HG02623 (cell line): Measurements from ENCODE around the gene SKI.

Experiments used
- ATAC-seq: cut with Tn5 transposase; IDR thresholded peaks from one replicate; pipeline ENCODE4 v1.9.1; 2021; ENCODE audit warnings: moderate library complexity; ENCODE audit not compliant: unreplicated experiment

SKI gene

GRCh38 chr1:2348346-2349325 lies 120.5 kb downstream of the SKI start:
- ATAC-seq, result no peak

GRCh38 chr1:2349806-2350205 lies 121.7 kb downstream of the SKI start:
- no peak for ATAC-seq

GRCh38 chr1:2350501-2350900 lies 122.4 kb downstream of the SKI start:
- no peak for ATAC-seq

DNA sequence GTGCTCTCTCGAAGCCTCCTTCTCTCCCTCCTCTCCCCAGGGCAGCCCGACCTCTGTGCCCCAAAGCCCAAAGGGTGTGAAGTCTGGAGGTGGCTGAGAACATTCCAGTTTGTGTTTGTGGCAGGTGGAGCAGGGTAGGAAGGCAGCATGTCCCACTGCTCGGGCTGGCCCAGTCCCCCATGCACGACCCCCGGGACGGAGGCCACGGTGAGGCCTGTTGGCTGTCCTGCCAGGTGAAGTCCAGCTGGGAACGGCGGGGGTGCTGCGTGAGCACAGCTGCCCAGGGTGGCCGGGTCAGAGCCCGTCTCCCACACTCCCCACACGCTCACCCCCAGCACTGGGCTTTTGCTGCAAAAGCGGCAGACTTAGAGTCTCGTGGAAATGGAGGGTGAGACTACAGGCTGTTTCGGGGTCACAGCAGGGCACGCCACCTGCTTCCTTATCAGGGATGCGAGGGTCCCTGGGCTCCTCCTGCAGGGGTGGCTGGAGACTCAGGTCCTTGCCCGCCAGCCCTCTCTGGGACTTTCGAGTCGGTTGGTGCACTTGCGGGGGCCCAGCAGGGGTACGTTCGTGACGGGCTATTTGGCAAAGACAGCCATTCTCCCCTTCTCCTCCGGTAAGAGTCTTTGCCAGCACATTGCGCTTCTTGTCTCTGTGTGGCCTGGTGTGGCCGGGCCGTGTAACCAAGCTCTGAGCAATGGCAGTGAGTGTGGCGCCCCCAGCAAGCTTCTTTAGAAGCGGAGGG lies 123.0 kb downstream of the SKI start:
- no peak for ATAC-seq

- no peak for ATAC-seq
Observed at GRCh38 chr1:2351723-2352122, 123.6 kb downstream of the SKI start.

GRCh38 chr1:2352341-2352896 lies 124.3 kb downstream of the SKI start:
- no peak for ATAC-seq

GRCh38 chr1:2352897-2353550 lies 124.9 kb downstream of the SKI start:
- no peak for ATAC-seq

- ATAC-seq, result no peak
Observed at GRCh38 chr1:2353551-2354438, 125.7 kb downstream of the SKI start.

DNA sequence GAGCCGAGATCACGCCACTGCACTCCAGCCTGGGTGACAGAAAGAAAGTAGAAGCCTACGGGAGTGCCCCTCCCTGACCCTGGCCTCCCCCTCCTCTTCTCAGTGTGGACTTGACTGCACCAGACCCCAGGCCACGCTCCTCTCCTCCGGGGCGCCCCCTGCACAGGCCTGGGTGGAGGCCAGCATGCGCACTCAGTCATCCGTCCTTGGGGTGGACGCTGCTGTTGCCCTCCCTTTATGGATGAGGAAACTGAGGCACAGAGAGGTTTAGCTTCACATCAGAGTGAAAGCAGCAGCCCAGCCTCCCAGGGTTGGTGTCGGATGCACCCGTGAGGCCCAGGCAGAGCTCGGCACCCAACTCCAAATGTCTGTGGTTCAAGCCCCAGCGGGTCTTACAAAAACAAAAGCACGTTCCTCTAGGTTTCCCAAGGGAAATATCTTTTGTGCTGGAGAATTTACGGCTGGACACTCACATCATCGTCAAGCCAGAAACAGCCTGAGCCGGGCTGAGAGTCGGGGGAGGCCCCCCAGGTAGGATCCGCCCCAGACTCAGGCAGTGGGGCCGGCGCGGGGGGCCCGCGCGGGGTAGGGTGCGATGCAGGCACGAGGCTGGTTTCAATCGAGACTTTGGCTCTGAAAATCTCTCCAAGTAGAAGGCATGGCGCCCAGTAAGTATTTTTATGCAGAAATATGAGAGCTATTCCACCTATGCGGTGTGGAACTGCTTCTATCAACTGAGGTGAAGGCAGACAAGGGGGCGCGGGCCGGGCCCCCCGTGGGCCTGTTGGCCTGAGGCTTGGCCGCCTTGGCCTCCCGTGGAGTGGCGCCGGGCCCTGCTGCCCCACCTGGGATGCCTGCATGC lies 126.6 kb downstream of the SKI start:
- ATAC-seq, result no peak

DNA sequence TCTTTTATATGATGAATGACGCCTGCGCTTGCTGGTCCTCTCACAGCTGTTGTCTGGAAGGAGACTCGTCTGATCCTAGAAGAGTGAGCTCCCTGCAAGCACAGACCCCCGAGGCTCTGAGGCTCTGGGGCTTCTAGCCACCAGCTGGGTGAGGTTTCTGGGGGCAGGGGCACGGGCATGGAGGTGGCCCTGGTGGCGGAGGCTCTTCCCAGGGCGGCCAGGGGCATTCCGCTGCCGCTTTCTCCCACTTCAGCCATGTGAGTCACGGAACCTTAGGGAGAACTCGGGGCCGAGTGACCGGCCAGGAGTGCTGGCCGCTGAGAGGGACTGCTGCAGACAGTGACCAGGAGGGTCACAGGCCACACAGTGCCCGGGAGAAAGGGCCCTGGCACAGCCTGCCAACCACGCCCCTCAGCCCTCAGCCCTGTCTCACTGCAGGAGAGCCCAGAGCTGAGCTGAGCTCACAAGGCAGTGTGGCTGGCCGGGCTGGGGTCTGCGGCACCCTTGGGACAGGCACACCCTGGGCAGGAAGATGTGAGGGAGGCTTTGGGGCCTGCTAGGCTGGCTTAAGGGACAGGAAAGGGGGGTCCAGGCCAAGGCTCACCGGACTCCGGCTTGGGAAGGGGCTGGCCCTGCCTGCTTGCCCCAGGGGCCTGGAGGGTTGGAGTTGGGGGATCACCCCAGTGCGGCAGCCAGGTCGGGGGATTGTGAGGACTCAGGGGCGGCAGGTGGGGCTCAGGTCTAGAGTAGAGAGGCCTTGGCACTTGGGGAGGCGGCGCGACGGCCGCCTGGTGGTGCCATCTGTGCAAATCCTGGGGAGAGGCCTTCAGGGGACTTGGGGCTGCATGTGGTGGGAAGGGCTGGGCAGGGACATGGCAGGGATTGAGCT lies 127.5 kb downstream of the SKI start:
- ATAC-seq, result no peak

DNA sequence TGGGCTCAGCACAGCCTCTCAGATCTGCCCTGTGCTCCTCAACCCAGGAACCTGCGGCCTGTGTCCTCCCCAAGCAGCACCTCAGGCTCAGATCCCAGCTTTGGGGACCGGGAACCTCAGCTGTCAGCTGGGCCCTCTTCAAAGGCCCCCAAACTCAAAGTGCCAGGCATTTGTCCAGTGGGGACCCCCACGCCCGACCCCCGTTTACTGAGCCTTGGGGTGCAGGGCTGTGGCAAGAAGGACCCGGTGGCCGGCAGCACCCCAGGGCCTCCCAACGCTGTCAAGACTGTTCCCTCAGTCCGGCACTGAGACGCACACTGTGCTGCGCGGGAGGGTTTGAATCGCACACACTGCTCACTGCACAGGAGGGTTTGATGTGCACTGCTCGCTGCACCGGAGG lies 128.3 kb downstream of the SKI start:
- no peak for ATAC-seq

GRCh38 chr1:2356911-2357845 lies 129.1 kb downstream of the SKI start:
- no peak for ATAC-seq

DNA sequence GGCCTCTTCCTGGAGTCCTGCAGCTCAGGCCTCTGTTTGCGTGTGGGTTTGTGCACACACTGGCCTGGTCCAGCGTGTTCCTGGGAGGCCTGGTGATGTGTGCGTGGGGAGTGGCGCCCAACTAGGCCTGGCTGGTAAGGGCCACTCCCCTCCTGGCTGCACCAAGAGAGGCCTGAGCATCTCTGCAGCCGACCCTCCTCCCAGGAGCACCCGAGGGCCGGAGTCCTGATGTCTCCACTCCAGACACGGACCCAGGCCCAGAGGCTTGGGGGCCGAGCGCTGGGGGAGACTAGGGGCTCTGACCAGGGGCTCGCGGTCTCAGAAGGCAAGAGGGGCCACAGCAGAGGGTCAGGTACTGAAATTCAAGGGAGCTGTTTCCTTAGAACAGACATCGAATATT lies 130.0 kb downstream of the SKI start:
- no peak for ATAC-seq

DNA sequence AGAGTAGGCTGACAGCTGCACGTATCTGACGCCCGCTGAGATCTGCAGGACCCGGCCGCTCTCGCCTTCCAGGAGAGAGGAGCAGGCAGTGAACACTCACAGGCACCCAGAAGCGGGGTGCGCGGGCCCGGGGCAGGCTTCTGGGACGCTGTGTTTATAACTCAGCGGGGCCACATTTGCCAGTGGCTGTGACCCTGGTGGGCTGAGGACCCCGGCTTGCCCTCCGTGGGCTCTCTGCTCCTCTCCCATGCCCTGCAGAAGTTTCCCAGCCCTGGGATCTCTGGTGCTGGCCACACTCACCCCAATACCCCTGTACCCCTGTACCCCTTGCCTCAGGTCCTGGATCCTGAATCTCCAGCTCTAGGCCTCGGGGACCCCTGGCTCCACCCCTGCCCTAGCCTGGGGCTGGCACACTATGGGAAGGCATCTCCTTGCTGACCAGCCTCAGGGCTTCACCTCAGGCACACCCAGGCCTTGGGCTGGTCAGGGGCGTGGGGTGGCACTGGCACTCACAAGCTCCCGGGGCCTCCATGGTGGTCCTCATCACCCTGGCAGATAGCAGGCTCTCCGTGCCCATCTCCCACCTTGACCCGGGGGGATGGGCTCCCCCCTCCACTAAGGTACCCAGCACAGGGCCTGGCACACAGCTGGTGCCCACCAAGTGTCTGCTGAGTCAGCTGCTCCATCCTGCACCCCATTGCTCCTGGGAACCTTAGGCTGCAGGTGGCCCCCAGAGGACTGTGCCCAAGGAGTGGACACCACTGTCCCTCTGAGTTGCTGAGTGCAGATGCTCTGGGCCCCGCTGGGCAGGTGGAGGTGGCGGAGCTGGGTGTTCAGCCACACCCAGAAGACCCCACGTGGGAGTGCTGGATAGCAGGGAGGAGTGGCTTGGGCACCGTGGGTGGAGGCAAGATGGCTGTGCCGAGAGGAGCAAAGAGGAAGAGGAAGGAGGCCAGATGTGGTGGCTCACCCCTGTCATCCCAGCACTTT lies 130.8 kb downstream of the SKI start:
- no peak for ATAC-seq
